Stimulated activated CD4-positive, alpha-beta T cell treated with anti-CD3 and anti-CD28 coated beads, TNF-alpha, amount 100 ng/mL, for 1 hour (primary cell): Measurements from ENCODE around the gene KRTAP6-1.

Experiments used
- DNase-seq, 3 donors: peaks; one replicate each; pipeline ENCODE4 v3.0.0-alpha.2; 2020; ENCODE audit warnings: low read depth in 3 of 3, low spot score in 1 of 3

Gene KRTAP6-1

DNA sequence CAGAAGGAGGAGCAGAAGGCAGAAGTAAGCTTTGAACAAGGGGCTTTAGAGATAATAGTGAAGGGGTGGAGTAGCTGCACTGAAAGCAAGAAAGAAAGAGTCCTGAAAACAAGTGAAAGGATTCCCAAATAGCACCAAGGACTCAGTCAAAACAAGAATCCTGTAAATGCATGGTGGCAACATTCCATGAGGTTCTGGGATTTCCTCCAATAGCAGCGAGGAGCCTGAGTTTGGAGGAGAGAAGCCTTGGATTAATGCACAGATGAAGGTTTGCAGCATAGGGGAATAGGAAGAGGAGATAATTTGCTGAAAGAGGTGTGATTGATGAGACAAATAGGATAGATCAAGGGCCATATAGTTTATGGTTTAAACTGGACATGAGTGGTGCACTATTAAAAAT lies 34.4 kb downstream of the KRTAP6-1 start:
- no peak for DNase-seq

GRCh38 chr21:30577766-30578165 lies 36.0 kb downstream of the KRTAP6-1 start:
- no peak for DNase-seq

- DNase-seq: no peak
Observed at GRCh38 chr21:30567617-30568016, 46.1 kb downstream of the KRTAP6-1 start.

DNA sequence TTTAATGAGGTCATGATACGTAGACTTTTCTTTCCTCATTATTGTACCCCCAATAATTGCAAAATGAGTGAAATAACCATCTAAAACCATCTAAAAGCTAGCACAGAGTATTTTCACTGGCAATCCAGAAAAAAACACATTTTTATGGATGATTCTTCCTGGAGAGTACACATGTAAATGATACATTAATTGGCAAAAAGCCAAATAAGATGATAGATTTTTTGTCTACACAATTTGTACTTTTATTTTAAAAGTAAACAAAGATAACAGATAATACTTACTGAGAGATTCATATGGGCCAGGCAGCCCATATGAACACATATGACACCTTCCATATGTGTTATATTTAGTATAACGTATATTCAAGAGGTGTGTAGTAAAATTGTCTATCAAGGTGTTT lies 50.1 kb downstream of the KRTAP6-1 start:
- no peak for DNase-seq
